ENCODE results near the gene CAPRIN1.

The CAPRIN1 gene

DNA sequence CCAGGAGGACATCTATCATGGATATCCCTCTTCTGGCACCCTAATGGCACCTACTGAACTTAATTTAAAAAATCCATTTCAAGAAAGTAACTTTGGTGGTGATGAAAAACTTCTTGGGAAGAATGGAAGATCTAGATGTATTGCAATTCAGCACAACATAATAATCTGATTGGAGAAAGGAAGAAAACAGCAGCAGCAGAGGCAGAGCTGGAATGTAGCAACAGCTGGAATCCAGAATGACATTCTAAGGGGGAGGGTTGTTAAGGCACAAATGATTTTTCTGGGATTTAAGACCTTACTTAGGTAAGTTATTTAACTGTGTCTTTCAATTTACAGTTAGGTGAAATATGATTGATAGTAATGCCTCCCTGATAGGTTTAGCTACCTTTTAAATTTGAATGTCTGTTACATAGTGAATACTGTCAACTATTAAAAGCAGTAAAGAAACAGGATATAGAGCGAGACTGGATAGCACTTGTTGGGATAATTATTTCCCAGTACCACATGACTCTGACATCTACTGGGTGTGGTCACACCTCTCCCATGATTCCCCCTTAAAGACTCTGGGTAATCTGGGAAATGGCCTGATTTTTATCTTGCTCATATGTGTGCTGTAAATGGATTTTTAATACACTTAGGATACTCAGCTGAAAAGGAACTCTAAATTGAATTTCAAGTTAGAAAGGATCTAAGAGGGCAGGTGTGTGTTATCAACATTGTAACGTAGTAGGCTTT lies 11.7 kb downstream of the CAPRIN1 start:
- TF ChIP-seq GATA3 (IDR thresholded peaks at IDR 0.05; ENCODE audit: low read depth, low read length) (peak; percentile 33; the same call in 1 of the 2 replicates), GATA2 (IDR thresholded peaks at IDR 0.05; ENCODE audit: low read depth, low read length) (0 out of 2 replicates have a peak, but pooled peaks have one; percentile 18)

DNA sequence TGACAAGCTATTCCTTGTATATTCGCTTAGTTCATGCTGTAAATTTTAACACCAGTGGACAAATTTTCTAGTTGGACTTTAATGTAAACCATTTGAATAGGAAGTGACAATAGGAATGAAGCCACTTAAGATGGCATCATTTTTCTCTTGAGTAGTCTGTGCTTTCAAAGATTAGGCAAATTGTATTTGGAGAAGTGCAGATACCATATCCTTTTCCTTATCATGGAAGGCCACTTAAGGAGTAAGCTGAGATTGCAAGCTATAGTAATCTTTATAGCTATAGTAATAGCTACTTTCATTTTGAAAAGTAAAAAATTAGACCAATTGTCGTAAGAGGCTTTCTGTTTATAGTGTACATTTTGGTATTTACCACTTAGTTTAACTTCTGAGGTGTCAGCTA lies 12.8 kb downstream of the CAPRIN1 start:
- TF ChIP-seq GATA3 (IDR thresholded peaks at IDR 0.05; ENCODE audit: low read depth, low read length) (no peak), GATA2 (IDR thresholded peaks at IDR 0.05; ENCODE audit: low read depth, low read length) (no peak)

DNA sequence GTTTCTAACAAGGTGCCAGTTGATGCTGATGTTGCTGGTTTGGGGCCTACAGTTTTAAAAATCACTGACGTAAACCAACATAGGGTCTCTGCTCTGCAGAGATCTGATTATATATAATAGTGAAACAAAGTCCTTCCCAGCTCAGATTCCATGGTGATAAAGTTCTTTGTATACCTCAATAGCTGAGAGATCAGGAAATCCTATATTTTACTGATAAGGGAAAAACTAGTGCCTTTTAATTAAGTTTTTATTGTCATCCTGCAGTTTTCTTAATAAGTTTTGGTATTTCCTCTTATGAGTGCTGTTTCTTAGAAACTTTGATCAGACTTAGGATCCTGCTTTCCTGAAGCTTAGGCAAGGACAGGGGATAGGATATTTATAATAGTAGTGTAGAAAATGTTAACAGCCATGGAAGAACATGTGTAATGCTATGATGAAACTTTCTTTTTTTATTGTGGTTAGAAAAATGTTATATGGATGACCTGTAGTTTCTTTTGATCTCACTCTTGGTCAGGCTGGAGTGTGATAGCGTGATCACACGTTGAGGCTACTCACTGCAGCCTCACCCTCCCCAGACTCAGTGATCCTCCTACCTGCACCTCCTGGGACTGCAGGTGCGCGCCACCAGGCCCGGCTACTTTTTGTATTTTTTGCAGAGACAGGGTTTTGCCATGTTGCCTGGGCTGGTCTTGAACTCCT lies 14.1 kb downstream of the CAPRIN1 start:
- TF ChIP-seq GATA2 (IDR thresholded peaks at IDR 0.05; ENCODE audit: low read depth, low read length), result no peak
- TF ChIP-seq GATA3 (IDR thresholded peaks at IDR 0.05; ENCODE audit: low read depth, low read length), result no peak

DNA sequence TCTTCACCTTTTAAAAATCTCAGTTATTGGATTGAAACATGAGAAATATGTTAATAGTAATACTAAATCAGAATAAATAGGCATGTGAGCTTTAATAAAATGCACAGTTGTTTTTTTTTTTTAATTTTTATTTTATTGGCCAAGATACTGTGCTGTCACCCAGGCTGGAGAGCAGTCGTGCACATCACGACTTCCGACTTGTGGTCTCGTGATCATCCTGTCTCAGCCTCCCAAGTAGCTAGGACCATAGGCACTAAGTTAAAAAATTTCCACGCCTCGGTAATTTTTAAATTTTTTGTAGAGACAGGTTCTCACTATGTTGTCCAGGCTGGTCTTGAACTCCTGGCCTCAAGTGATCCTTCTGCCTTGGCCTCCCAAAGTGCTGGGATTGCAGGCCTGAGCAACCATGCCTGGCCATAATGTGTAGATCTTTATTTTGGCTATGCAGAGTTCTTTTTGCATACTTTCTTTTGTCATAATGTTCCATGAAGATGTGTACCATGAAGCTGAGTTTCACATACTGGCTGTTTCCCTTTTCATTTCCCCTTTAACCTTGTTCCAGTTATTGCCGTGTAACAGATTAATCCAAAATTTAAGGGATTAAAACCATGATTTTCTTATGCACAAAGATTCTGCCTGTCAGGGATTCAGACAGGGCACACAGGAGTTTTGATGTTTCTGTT lies 16.0 kb downstream of the CAPRIN1 start:
- TF ChIP-seq GATA3 (IDR thresholded peaks at IDR 0.05; ENCODE audit: low read depth, low read length), result no peak
- no peak for TF ChIP-seq GATA2 (IDR thresholded peaks at IDR 0.05; ENCODE audit: low read depth, low read length)

DNA sequence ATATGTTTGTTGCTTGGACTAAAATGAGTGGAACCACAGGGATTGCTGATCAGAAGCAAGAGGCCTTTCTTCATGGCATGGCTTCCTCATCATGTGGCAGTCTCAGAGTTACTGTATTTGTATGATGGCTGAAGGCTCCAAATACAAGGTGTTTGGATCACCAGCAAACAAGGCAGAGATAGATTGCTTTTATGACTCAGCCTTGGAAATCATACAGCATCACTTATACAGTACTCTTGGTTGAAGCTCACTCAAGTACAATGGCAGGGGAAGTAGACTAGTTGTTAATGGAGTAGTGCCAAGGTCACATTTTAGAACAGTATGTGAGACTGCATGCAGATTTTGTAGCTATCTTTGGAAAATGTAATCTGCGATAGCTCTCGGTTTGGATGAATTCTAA lies 16.6 kb downstream of the CAPRIN1 start:
- TF ChIP-seq GATA2 (IDR thresholded peaks at IDR 0.05; ENCODE audit: low read depth, low read length), result no peak
- TF ChIP-seq GATA3 (IDR thresholded peaks at IDR 0.05; ENCODE audit: low read depth, low read length), result no peak

DNA sequence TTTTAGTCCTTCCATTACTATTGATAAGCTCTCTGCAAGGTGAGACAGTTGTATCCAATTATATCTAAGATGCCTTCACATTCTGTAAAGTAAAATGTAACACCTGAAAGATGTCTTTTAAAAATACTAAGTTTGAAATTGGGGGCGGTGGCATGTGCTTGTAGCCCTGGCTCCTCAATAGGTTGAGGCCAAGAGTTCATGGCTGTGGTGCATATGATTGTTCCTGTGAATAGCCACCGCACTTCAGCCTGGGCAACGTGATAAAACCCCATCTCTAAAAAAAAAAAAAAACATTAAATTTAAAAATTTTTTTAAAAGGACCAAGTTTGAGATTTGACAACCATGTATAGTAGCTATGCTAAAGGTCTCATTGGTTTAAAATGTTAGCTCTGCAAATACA lies 20.5 kb downstream of the CAPRIN1 start:
- TF ChIP-seq GATA3 (IDR thresholded peaks at IDR 0.05; ENCODE audit: low read depth, low read length) (no peak), GATA2 (IDR thresholded peaks at IDR 0.05; ENCODE audit: low read depth, low read length) (no peak)

DNA sequence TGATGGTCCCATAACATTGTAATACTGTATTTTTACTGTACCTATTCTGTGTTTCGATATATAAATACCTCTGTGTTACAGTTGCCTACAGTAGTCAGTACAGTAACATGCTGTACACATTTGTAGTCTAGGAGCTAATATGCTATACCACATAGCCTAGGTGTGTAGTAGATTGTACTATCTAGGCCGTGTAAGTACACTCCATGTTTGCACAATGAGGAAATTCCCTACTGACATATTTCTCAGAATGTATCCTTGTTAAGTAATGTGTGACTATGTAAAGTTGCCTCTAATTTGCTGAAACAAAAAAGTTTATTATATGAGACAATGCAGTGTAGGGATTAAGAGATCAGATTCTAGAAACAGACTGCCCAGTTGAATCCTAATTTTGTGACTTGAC lies 21.3 kb downstream of the CAPRIN1 start:
- no peak for TF ChIP-seq GATA3 (IDR thresholded peaks at IDR 0.05; ENCODE audit: low read depth, low read length)
- TF ChIP-seq GATA2 (IDR thresholded peaks at IDR 0.05; ENCODE audit: low read depth, low read length), result no peak

DNA sequence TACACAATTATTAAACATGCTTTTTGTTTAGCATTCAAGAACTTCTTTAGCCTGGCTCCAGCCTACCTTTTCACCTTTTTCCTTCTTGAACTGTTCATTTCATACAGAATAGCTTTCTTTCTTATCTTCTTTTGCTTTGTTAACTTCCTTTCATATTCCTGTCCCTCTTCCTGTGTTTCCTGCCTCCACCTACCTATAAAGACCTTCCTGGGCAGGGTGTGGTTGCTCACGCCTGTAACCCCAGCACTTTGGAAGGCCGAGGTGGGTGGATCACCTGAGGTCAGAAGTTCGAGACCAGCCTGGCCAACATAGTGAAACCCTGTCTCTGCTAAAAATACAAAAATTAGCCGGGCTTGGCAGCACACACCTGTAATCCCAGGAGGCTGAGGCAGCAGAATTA lies 22.9 kb downstream of the CAPRIN1 start:
- TF ChIP-seq GATA2 (IDR thresholded peaks at IDR 0.05; ENCODE audit: low read depth, low read length), result no peak
- TF ChIP-seq GATA3 (IDR thresholded peaks at IDR 0.05; ENCODE audit: low read depth, low read length), result no peak

DNA sequence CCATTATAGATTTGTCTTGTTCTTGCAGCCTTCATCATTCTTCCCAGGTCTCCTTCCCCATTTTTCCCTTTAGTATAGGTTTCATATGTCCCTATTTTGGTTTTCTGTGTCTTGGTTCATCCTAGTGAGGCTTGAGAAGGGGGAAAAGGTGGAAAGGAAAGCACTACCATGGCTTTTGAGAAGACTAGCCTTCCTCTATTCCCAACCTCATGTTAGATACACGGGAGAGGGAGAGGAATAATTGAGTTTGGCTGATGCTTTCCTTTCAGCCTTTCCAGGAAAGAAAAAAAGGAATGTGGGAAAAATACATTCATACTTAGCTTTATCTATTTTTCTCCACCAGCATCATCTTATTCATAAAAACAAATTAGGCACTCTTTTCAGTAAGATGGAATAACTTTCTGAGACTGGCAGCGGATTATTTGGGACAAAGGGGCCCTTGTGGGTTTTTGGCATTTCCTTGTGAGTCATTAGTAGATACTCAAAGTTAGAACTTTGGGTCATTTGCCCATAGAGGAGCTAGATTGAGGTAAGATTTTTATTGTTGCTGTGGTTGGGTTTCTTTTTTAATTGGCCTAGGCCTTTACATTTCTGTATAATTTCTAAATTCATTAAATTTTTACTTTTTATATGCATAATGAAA lies 23.8 kb downstream of the CAPRIN1 start:
- TF ChIP-seq GATA2 (IDR thresholded peaks at IDR 0.05; ENCODE audit: low read depth, low read length), result no peak
- no peak for TF ChIP-seq GATA3 (IDR thresholded peaks at IDR 0.05; ENCODE audit: low read depth, low read length)

DNA sequence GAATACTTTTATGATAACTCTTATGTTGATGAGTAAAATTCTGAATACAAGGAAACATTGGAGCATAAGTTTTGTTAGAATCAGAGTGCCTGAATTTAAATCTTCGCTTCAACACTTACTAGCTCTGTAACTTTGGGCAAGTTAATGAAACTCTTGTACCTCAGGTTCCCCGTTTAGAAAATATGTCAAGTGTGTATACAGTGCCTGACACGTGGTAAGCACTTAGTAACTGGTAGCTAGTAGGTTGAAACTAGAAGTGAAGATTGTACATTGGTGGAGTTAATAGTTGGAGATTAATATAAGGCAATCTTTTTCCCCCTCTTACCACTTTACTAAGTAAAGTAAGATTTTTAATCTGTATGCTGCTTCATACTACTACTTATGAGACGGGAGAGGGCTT lies 29.1 kb downstream of the CAPRIN1 start:
- TF ChIP-seq GATA3 (IDR thresholded peaks at IDR 0.05; ENCODE audit: low read depth, low read length), result no peak
- no peak for TF ChIP-seq GATA2 (IDR thresholded peaks at IDR 0.05; ENCODE audit: low read depth, low read length)

DNA sequence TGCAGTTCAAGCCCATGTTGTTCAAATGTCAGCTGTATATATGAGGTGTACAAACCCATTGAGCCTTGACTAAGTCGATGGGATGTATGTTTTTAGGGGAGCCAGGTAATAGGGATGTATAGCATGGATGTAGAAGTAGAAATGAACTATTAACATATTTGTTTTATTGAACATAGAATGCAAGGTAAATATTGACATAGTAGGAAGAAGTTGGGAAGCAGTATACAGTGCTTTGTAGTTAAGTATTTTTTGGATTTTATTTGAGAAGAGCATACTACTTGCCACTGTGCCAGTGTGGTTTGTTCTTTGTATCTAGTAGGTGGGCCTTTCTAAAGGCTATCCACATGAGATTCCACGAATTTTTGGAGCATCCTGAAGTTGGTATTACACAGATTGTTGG lies 33.1 kb downstream of the CAPRIN1 start:
- TF ChIP-seq GATA3 (IDR thresholded peaks at IDR 0.05; ENCODE audit: low read depth, low read length), result no peak
- no peak for TF ChIP-seq GATA2 (IDR thresholded peaks at IDR 0.05; ENCODE audit: low read depth, low read length)

DNA sequence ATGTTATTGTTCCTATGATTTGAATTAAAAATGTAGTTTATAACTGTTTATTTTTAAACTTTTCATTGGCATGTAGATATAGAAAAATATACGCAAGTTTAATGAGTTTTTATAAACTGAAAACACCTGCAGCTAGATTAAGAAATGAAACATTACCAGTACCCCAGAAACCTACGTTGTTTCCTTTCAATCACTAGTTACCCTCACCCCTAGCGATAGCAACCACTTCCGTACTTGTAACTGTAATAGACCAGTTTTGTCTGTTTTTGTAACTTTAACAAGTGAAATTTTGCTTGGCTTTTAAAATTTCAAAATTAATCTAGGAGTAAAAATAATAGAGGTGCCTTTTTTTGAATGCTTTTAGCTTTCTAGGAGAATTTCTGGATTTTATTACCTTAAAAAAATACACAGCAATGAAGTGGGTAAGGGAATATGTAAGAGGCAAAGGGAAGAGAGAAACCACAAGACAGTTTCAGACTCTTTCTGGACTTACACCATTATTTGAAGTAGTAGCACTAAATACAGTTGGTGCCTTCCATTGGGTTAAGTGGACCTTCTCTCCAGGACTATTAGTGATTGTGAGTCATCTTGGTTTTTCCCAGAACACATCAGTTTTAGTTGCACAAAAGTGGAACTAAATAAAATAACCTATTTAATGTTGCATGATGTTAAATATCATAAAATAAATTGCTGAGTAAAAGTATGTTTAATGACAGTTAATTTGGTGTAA lies 35.2 kb downstream of the CAPRIN1 start:
- TF ChIP-seq GATA3 (IDR thresholded peaks at IDR 0.05; ENCODE audit: low read depth, low read length), result no peak
- no peak for TF ChIP-seq GATA2 (IDR thresholded peaks at IDR 0.05; ENCODE audit: low read depth, low read length)

DNA sequence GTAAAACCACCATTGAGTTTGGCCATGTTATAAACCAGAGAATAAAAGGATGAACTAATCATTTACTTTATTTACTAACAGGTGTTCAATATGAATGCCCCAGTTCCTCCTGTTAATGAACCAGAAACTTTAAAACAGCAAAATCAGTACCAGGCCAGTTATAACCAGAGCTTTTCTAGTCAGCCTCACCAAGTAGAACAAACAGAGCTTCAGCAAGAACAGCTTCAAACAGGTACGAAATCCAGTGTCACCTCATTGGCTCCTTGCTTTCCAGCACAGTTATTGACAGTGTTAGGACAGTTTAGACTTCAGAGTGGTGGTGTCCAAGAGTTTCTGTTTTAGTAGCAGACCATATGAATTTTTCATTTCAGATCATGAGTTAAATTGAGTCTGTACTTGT lies 40.3 kb downstream of the CAPRIN1 start:
- TF ChIP-seq GATA2 (IDR thresholded peaks at IDR 0.05; ENCODE audit: low read depth, low read length) (no peak), GATA3 (IDR thresholded peaks at IDR 0.05; ENCODE audit: low read depth, low read length) (no peak)

DNA sequence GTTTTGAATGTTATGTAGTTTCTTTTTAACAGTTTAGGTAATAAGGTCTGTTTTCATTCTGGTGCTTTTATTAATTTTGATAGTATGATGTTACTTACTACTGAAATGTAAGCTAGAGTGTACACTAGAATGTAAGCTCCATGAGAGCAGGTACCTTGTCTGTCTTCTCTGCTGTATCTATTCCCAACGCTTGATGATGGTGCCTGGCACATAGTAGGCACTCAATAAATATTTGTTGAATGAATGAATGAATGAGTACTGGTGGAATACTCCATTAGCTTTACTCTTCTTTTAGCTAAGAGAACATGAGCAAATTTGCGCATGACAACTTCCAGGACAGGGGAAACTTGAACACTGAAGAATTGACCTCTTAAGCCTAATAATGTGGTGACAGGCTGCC lies 47.3 kb downstream of the CAPRIN1 start:
- no peak for TF ChIP-seq GATA3 (IDR thresholded peaks at IDR 0.05; ENCODE audit: low read depth, low read length)
- TF ChIP-seq GATA2 (IDR thresholded peaks at IDR 0.05; ENCODE audit: low read depth, low read length), result no peak
